Measurements from ENCODE around the gene ARL5C. TPM values are rescaled to one million over a fixed set of nuclear protein-coding genes. Genes with fewer than 3 reads are reported as not detected.

The ARL5C gene
- total and polyA plus RNA-seq, 8 donors = 0.31 to 1.0 (median 0.73) TPM; not detected in 3

DNA sequence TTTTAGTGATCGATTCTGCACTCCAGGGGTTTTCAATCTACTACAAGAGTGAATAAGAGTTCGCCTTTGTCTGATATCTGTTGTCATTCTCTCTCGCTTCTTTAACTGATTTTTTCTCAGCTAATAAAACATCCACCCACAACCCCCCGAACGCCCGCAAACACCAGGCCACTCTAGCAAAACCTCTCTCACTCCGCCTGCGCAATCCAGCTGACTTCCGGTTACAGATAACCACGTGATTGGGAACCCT is 33.8 kb upstream of the ARL5C start:
- no peaks in the 10 kb centered on the region for H3K9me3 ChIP-seq
- peaks cover 5 to 35% (median 27%) of the 10 kb centered on the region in 3 donors for H3K36me3 ChIP-seq
- peak overlapping the region in 3 of 4 donors; percentile 8 to 88 (median 73) for H3K4me3 ChIP-seq
- H3K4me1 ChIP-seq = peaks cover 0 to 13% (median 12%) of the 10 kb centered on the region in 3 donors
- FAIRE-seq = peak; percentile 61
- intact Hi-C loops (cut with DNase I) = no loop called here
- DNase-seq = peak; percentile 81 to 92 (median 86)
- no peaks in the 10 kb centered on the region for H3K27me3 ChIP-seq
- WGBS, 2 donors = 1% methylated on average over 10 of the region's 10 CpGs
- peak; percentile 85 to 92 (median 86) for ATAC-seq
- TF ChIP-seq, protein P1, sequence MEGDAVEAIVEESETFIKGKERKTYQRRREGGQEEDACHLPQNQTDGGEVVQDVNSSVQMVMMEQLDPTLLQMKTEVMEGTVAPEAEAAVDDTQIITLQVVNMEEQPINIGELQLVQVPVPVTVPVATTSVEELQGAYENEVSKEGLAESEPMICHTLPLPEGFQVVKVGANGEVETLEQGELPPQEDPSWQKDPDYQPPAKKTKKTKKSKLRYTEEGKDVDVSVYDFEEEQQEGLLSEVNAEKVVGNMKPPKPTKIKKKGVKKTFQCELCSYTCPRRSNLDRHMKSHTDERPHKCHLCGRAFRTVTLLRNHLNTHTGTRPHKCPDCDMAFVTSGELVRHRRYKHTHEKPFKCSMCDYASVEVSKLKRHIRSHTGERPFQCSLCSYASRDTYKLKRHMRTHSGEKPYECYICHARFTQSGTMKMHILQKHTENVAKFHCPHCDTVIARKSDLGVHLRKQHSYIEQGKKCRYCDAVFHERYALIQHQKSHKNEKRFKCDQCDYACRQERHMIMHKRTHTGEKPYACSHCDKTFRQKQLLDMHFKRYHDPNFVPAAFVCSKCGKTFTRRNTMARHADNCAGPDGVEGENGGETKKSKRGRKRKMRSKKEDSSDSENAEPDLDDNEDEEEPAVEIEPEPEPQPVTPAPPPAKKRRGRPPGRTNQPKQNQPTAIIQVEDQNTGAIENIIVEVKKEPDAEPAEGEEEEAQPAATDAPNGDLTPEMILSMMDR (IDR thresholded peaks at IDR 0.05) = no peak
- H3K27ac ChIP-seq = peak overlapping the region; percentile 94 to 99 (median 98)

- TF ChIP-seq, protein P1 (IDR thresholded peaks at IDR 0.05) = no peak
- H3K4me3 ChIP-seq = peak overlapping the region in 2 of 4 donors; percentile 71 to 83
- H3K9me3 ChIP-seq = no peaks in the 10 kb centered on the region
- WGBS, 2 donors = 83 to 85% methylated on average over 4 of the region's 4 CpGs
- H3K4me1 ChIP-seq = peaks cover 0 to 13% (median 12%) of the 10 kb centered on the region in 3 donors
- intact Hi-C loops (cut with DNase I) = no loop called here
- no peak overlapping the region for H3K27ac ChIP-seq
- no peak for DNase-seq
- no peak for ATAC-seq
- no peaks in the 10 kb centered on the region for H3K27me3 ChIP-seq
- H3K36me3 ChIP-seq = peaks cover 0 to 19% (median 14%) of the 10 kb centered on the region in 3 donors
- no peak for FAIRE-seq
Measured at GRCh38 chr17:39198186-39198566, 32.2 kb upstream of the ARL5C start.

GRCh38 chr17:39197380-39198185 is 31.6 kb upstream of the ARL5C start, which contains the start of gene CACNB1:
Gene CACNB1 (minus strand): TSS chr17:39197669. CDS start chr17:39197495, 174 bp downstream.
- TF ChIP-seq, protein P1 (IDR thresholded peaks at IDR 0.05) = no peak

DNA sequence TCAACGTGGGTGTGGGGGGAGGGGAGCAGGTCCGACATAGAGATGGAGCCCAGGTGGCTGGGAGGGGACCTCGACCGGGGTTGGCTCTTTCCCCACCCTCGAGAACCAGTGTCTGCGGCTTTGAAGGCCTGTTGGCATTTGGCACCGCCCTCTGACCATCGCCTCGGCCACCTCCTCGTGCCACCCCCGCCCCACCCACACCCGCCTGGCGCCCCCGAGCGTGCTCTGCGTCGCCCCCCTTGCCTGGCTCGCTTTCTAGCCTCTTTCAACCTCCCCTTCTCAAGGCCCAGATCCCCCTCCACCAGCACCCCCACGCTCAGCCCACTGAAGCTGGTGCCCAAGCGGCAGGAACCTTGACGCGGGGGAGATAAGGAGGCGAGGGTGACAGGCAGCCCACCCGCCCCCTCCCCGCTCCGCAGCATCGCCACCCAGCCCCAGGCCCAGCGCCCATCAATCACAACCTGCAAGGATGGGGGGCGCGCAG is 30.9 kb upstream of the ARL5C start:
- peak in 1 of 6 donors; percentile 35 for DNase-seq
- Histone ChIP-seq H3K4me3 (peak overlapping the region; percentile 51 to 83 (median 67)), H3K9me3 (no peaks in the 10 kb centered on the region), H3K4me1 (peaks cover 0 to 11% (median 10%) of the 10 kb centered on the region in 3 donors), H3K27ac (no peak overlapping the region), H3K27me3 (no peaks in the 10 kb centered on the region), H3K36me3 (peaks cover 0 to 6% (median 2%) of the 10 kb centered on the region in 3 donors)
- TF ChIP-seq, protein P1 (IDR thresholded peaks at IDR 0.05) = no peak
- no peak for ATAC-seq
- no peak for FAIRE-seq
- 1 to 2% methylated on average over 27 to 30 of the region's 30 CpGs for WGBS, 2 donors
- intact Hi-C loops (cut with DNase I) = no loop called here

More at GRCh38 chr17:39197380-39198185, 31.6 kb upstream of the ARL5C start, which contains the start of gene CACNB1:
- peak within 1 kb of the TSS; percentile 51 to 83 (median 67) for H3K4me3 ChIP-seq
- no peak for FAIRE-seq
- no peaks in the 10 kb centered on the region for H3K9me3 ChIP-seq
- peak; percentile 51 to 73 (median 66) for ATAC-seq
- no peaks in the 10 kb centered on the region for H3K27me3 ChIP-seq
- peaks cover 0 to 13% (median 12%) of the 10 kb centered on the region in 3 donors for H3K4me1 ChIP-seq
- no peak within 1 kb of the TSS for H3K27ac ChIP-seq
- WGBS, 2 donors = 1 to 2% methylated on average over 27 to 55 of the region's 55 CpGs
- H3K36me3 ChIP-seq = peaks cover 0 to 13% (median 9%) of the 10 kb centered on the region in 3 donors
- intact Hi-C loops (cut with DNase I) = no loop called here
- peak; percentile 54 to 88 (median 75) for DNase-seq
